GM19239 (cell line): Measurements from ENCODE around the gene SNRK.

ENCODE experiments used
- DNase-seq: peaks from one replicate; pipeline ENCODE4 v3.0.0; 2011; ENCODE audit warnings: low spot score; ENCODE audit not compliant: insufficient read length
- FAIRE-seq: peaks from 2 replicates; lab custom pipeline; 2011; peaks lifted over from hg19 to GRCh38; lab: Jason Lieb, UNC

Gene SNRK

GRCh38 chr3:43400167-43400566 lies 113.8 kb downstream of the SNRK start:
- no peak for FAIRE-seq
- DNase-seq: no peak
